Ovary (tissue), 3 donors: ENCODE data around the gene TAGLN.

ENCODE experiments used
- POLR2A ChIP-seq: fragments of 450-650 bp; IDR thresholded peaks from one replicate; pipeline ENCODE4 v1.6.1; 2017; ENCODE audit warnings: antibody characterized with exemption, mild to moderate bottlenecking, moderate library complexity
- TF ChIP-seq, protein P1 (sequence below), 3 donors: fragments of 450-650 bp in 2 of 3; fragments of 200-600 bp in 1 of 3; IDR thresholded peaks; one replicate each; pipeline versions ENCODE4 v1.5.1 to v1.8.0; 2016 to 2022; ENCODE audit warnings: antibody characterized with exemption in 3 of 3, mild to moderate bottlenecking in 1 of 3
- donor health status: DM: no; HTN: no; CAD: no.

DNA sequence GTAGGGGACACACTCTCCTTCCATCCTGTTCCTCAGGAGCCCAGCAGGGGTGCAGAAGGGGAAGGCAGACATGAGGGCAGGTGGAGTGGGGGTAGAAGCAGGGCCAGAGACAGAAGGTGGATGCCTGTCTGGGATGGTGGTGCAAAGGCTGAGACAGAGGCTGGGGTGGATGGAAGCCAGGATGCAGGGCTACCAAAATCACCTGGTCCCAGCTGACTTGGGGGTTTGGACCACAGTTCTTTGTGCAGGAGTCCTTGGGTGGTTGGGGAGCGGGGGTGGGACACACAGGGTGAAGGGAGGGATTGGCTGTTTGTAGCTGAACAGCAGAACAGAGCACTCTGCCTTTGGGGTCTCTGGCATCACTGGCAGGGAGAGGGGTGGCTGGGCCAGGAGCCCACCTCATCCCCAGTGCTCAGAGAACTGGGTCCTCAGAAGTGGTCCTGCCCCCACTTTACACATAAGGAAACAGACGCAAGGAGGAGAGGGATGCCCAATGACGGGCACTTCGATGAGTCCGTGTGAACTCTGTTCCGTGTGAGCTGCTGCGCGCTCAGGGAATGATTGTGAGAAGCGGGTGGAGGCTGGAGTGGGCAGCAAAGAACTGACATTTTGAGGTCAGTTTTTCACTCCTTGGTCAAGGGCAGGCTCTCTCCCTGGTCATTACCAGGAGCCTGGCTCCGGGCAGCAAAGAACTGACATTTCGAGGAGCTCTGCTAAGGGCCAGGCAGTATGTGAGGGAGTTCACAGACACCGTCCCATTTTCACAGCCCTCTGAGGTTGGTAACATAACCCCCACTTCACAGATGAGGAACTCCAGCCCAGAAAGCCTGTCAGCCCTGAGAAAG is 1.9 kb downstream of the TAGLN start:
- TF ChIP-seq, protein P1, sequence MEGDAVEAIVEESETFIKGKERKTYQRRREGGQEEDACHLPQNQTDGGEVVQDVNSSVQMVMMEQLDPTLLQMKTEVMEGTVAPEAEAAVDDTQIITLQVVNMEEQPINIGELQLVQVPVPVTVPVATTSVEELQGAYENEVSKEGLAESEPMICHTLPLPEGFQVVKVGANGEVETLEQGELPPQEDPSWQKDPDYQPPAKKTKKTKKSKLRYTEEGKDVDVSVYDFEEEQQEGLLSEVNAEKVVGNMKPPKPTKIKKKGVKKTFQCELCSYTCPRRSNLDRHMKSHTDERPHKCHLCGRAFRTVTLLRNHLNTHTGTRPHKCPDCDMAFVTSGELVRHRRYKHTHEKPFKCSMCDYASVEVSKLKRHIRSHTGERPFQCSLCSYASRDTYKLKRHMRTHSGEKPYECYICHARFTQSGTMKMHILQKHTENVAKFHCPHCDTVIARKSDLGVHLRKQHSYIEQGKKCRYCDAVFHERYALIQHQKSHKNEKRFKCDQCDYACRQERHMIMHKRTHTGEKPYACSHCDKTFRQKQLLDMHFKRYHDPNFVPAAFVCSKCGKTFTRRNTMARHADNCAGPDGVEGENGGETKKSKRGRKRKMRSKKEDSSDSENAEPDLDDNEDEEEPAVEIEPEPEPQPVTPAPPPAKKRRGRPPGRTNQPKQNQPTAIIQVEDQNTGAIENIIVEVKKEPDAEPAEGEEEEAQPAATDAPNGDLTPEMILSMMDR (IDR thresholded peaks at IDR 0.05), result no peak
- no peak for TF ChIP-seq POLR2A
